Cardiac fibroblast (primary cell): ENCODE results near the gene SNX24.

Experiments
- DNase-seq, 2 donors: peaks; one replicate each; pipeline versions ENCODE4 v3.0.0 to v3.0.0-alpha.2; 2010; ENCODE audit warnings: low read depth in 2 of 2
- H3K4me3 ChIP-seq, 2 donors: replicated peaks in 1 of 2; 1 replicate in 1 of 2; 2 replicates in 1 of 2; pipeline ENCODE4 v1.5.1; 2011; ENCODE audit warnings: low read depth in 2 of 2, low read length in 2 of 2, mild to moderate bottlenecking in 2 of 2, moderate library complexity in 1 of 2
- TF ChIP-seq, protein P1 (sequence below): IDR thresholded peaks from one replicate; pipeline ENCODE4 v1.5.1; 2011; ENCODE audit warnings: low read depth, mild to moderate bottlenecking, low read length, inconsistent platforms

The SNX24 gene

GRCh38 chr5:122948319-122948718 is 102.9 kb downstream of the SNX24 start:
- TF ChIP-seq, protein P1, sequence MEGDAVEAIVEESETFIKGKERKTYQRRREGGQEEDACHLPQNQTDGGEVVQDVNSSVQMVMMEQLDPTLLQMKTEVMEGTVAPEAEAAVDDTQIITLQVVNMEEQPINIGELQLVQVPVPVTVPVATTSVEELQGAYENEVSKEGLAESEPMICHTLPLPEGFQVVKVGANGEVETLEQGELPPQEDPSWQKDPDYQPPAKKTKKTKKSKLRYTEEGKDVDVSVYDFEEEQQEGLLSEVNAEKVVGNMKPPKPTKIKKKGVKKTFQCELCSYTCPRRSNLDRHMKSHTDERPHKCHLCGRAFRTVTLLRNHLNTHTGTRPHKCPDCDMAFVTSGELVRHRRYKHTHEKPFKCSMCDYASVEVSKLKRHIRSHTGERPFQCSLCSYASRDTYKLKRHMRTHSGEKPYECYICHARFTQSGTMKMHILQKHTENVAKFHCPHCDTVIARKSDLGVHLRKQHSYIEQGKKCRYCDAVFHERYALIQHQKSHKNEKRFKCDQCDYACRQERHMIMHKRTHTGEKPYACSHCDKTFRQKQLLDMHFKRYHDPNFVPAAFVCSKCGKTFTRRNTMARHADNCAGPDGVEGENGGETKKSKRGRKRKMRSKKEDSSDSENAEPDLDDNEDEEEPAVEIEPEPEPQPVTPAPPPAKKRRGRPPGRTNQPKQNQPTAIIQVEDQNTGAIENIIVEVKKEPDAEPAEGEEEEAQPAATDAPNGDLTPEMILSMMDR = no peak
- H3K4me3 ChIP-seq = no peak overlapping the region
- DNase-seq = no peak

- TF ChIP-seq, protein P1 = no peak
- H3K4me3 ChIP-seq = no peak overlapping the region
- DNase-seq = no peak
Observed at GRCh38 chr5:122951658-122952057, 106.2 kb downstream of the SNX24 start.

DNA sequence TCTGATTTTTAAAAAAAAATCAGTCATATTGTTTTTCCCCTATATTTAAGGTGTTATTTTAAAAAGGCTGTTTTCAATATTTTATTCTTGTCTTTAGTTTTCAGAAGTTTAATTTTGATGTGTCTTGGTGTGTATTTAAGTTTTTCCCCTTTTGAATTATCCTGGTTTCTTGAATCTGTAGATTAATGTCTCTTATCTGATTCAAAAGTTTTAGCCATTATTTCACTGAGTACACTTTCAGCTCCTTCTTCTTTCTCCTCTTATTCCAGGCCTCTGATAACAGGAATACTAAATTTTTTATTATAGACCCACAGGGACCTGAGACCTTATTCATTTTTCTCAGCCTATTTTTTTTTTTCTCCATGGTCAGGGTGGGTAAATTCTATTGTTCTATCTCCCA is 109.3 kb downstream of the SNX24 start:
- TF ChIP-seq, protein P1 = no peak
- no peak overlapping the region for H3K4me3 ChIP-seq
- no peak for DNase-seq

GRCh38 chr5:122957457-122957856 is 112.0 kb downstream of the SNX24 start:
- TF ChIP-seq, protein P1 = no peak
- no peak for DNase-seq
- no peak overlapping the region for H3K4me3 ChIP-seq

DNA sequence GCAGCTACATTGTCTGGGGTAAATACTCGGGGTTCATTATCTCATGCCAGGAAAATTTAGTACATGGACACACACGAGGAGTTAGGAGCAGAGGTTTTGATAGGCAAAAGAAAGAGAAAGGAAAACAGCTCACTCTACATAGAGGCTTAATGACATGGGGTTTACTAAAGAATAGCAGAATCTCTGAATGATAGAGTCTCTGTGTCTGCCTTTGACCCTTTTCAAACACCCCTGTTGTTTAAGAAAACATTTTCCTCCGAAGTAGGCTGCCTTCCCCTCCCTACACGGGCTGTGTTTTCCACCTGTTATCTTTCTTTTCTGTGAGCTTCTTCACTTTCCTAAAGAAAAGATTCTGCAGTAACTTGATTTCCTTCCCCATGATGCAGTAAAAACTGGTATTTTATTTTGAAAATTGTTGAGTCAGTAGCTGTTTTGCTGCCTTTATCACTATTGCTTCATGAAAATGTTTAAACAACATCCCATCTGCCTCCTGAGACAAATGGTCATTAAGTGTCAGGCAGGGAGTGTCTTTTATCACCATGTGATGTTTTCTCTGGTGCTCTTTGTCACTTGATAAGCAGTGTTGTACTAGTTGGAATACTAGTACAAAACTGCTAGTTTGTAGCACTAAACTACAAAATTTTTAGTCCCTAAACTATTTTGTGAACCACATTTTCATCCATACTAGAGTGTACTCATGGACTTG is 114.5 kb downstream of the SNX24 start:
- TF ChIP-seq, protein P1 = no peak
- H3K4me3 ChIP-seq = no peak overlapping the region
- no peak for DNase-seq

- no peak for DNase-seq
- H3K4me3 ChIP-seq = no peak overlapping the region
- TF ChIP-seq, protein P1 = no peak
Observed at GRCh38 chr5:122963305-122963704, 117.9 kb downstream of the SNX24 start.

DNA sequence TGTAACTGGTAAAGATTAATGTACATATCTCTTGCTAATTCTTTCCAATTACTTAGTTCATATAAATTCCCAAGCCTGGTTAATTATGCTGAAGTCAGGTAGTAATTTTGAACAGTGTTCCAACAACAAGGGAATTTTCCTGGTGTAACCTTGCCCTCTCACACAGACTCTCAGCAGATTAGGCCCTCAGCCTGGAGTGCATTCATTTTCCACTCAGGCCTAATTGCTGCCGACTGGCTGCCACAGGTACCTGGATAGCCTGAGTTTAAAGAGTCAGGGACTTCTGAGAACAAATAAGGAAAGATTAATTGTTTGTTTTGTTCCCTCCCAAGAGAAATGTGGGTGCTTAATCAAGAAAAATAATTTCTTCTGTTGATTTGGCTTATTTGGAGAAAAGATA is 119.7 kb downstream of the SNX24 start:
- H3K4me3 ChIP-seq = no peak overlapping the region
- TF ChIP-seq, protein P1 = no peak
- no peak for DNase-seq
